SK-N-SH (cell line): Measurements from ENCODE around the gene CALD1. TPM values are rescaled to one million over a fixed set of nuclear protein-coding genes. Genes with fewer than 3 reads are reported as not detected.

Experiments
- CTCF ChIA-PET: fragments of 300-600, 350-600 bp; formaldehyde crosslinking; extraction: SDS; loops from one replicate; lab custom pipeline; 2021; lab: Yijun Ruan, JAX
- POLR2A ChIA-PET: fragments of 350-600 bp; sonication (Branson Sonifier 250); formaldehyde crosslinking; extraction: SDS; loops from one replicate; lab custom pipeline; 2020; ENCODE audit warnings: antibody characterized with exemption, inconsistent platforms; lab: Yijun Ruan, JAX
- DNase-seq: peaks from one replicate; pipeline ENCODE4 v3.0.0; 2012
- H2AFZ ChIP-seq: fragments of 200-600 bp; sonication (generic); 2 replicates; pipeline ENCODE4 v1.8.1; 2016; ENCODE audit warnings: antibody characterized with exemption, mild to moderate bottlenecking, low read depth
- H3F3A ChIP-seq: fragments of 200-600 bp; sonication (generic); replicated peaks from 2 replicates; pipeline ENCODE3; 2016; ENCODE audit warnings: antibody characterized with exemption, mild to moderate bottlenecking; ENCODE audit not compliant: insufficient read depth
- H3K27ac ChIP-seq, 2 experiments: fragments of 200-500 bp in 1 of 2; fragments of 200-600 bp in 1 of 2; sonication (Bioruptor generic) in 1 of 2; sonication (generic), shearing (Covaris generic) in 1 of 2; 2 replicates each; pipeline versions ENCODE4 v1.5.1 to v1.6.1; 2014 to 2016; ENCODE audit warnings: low read depth in 2 of 2, inconsistent platforms in 1 of 2, low read length in 1 of 2, mild to moderate bottlenecking in 1 of 2, mixed read lengths in 1 of 2
- H3K27me3 ChIP-seq: fragments of 200-600 bp; sonication (generic), shearing (Covaris generic); 2 replicates; pipeline ENCODE4 v1.6.1; 2016; ENCODE audit warnings: mixed run types; ENCODE audit not compliant: insufficient read depth
- H3K36me3 ChIP-seq, 2 experiments: fragments of 200-500 bp in 1 of 2; fragments of 200-600 bp in 1 of 2; sonication (Bioruptor generic) in 1 of 2; sonication (generic) in 1 of 2; replicated peaks in 1 of 2; 2 replicates each; pipeline versions ENCODE3 to v1.5.1; 2014 to 2016; ENCODE audit warnings: low read length in 1 of 2, mild to moderate bottlenecking in 1 of 2; ENCODE audit not compliant: insufficient read depth in 2 of 2, control insufficient read depth in 1 of 2
- H3K4me1 ChIP-seq, 2 experiments: fragments of 200-500 bp in 1 of 2; fragments of 200-600 bp in 1 of 2; sonication (Bioruptor generic) in 1 of 2; sonication (generic), shearing (Covaris generic) in 1 of 2; 2 replicates each; pipeline versions ENCODE4 v1.5.1 to v1.6.1; 2014 to 2016; ENCODE audit warnings: low read depth in 1 of 2, low read length in 1 of 2, mixed run types in 1 of 2; ENCODE audit not compliant: insufficient read depth in 2 of 2, control insufficient read depth in 1 of 2
- H3K4me2 ChIP-seq: fragments of 200-600 bp; sonication (generic), shearing (Covaris generic); 2 replicates; pipeline ENCODE4 v1.6.1; 2017; ENCODE audit warnings: mixed run types
- H3K4me3 ChIP-seq, 2 experiments: fragments of 200-500 bp in 1 of 2; fragments of 200-600 bp in 1 of 2; sonication (Bioruptor generic) in 1 of 2; sonication (generic), shearing (Covaris generic) in 1 of 2; 2 replicates each; pipeline versions ENCODE4 v1.5.1 to v1.8.1; 2014 to 2016; ENCODE audit warnings: low read depth in 2 of 2, inconsistent platforms in 1 of 2, low read length in 1 of 2, mild to moderate bottlenecking in 1 of 2, mixed read lengths in 1 of 2, moderate library complexity in 1 of 2
- H3K79me2 ChIP-seq: fragments of 200-600 bp; sonication (generic); 2 replicates; pipeline ENCODE4 v1.8.1; 2017; ENCODE audit warnings: mild to moderate bottlenecking; ENCODE audit not compliant: insufficient read depth
- H3K9ac ChIP-seq: fragments of 200-600 bp; sonication (generic); 2 replicates; pipeline ENCODE4 v1.6.1; 2017; ENCODE audit warnings: mixed run types
- H3K9me2 ChIP-seq: fragments of 200-600 bp; sonication (generic); 2 replicates; pipeline ENCODE4 v1.6.1; 2017; ENCODE audit warnings: mixed run types
- H3K9me3 ChIP-seq: fragments of 200-600 bp; sonication (generic); 2 replicates; pipeline ENCODE4 v1.6.1; 2017; ENCODE audit warnings: mixed run types, mild to moderate bottlenecking, moderate library complexity
- H4K20me1 ChIP-seq: fragments of 200-600 bp; sonication (generic); 2 replicates; pipeline ENCODE4 v1.6.1; 2017; ENCODE audit warnings: mild to moderate bottlenecking, mixed run types; ENCODE audit not compliant: insufficient read depth
- CHD2 ChIP-seq: fragments of 150-350 bp; IDR thresholded peaks from 2 replicates; pipeline ENCODE4 v1.6.1; 2018; ENCODE audit warnings: low read length; ENCODE audit not compliant: partially characterized antibody
- EP300 ChIP-seq, 2 experiments: IDR thresholded peaks; 2 replicates each; pipeline versions ENCODE4 v1.4.0 to v1.6.1; 2012; ENCODE audit warnings: borderline replicate concordance in 1 of 2, low read depth in 1 of 2, low read length in 1 of 2
- EZH2phosphoT487 ChIP-seq: fragments of 200-600 bp; sonication (generic); IDR thresholded peaks from 2 replicates; pipeline ENCODE4 v1.6.1; 2017; ENCODE audit warnings: low read depth, mixed run types, mild to moderate bottlenecking, antibody characterized with exemption, moderate library complexity, borderline replicate concordance
- FOSL2 ChIP-seq: IDR thresholded peaks from 2 replicates; pipeline ENCODE4 v1.4.0; 2012; ENCODE audit warnings: low read depth, mild to moderate bottlenecking, moderate library complexity, borderline replicate concordance
- MEF2A ChIP-seq: IDR thresholded peaks from 2 replicates; pipeline ENCODE4 v1.4.0; 2012; ENCODE audit warnings: low read depth, borderline replicate concordance
- NFIC ChIP-seq: IDR thresholded peaks from 2 replicates; pipeline ENCODE4 v1.4.0; 2012; ENCODE audit warnings: borderline replicate concordance
- POLR2AphosphoS5 ChIP-seq: IDR thresholded peaks from 2 replicates; pipeline ENCODE4 v1.6.1; 2012; ENCODE audit warnings: low read depth, low read length
- SIN3A ChIP-seq: IDR thresholded peaks from 2 replicates; pipeline ENCODE4 v1.6.1; 2012; ENCODE audit warnings: low read depth, mild to moderate bottlenecking, low read length, moderate library complexity, borderline replicate concordance
- TAF1 ChIP-seq: IDR thresholded peaks from 2 replicates; pipeline ENCODE4 v1.6.1; 2012; ENCODE audit warnings: low read depth, mild to moderate bottlenecking, low read length, moderate library complexity, borderline replicate concordance
- TCF12 ChIP-seq: IDR thresholded peaks from 2 replicates; pipeline ENCODE4 v1.4.0; 2012
- TEAD4 ChIP-seq: IDR thresholded peaks from 2 replicates; pipeline ENCODE4 v1.4.0; 2012; ENCODE audit warnings: mild to moderate bottlenecking, borderline replicate concordance; ENCODE audit not compliant: insufficient read depth
- WGBS: methylation state at CpG from one replicate; pipeline ENCODE4 v1.1.6; 2017; ENCODE audit warnings: low lambda C conversion rate; 5-methylcytosine and 5-hydroxymethylcytosine counted together
- polyA plus RNA-seq, 3 experiments: library from polyadenylated mRNA; depleted of rRNA; stranded (reverse); fragments of >200 nt; gene quantifications; 2 replicates each; pipeline ENCODE4 v1.2.3, GENCODE V29; 2012
- TF ChIP-seq, protein P1 (sequence below): fragments of 200-600 bp; sonication (generic); IDR thresholded peaks from 2 replicates; pipeline ENCODE4 v1.6.1; 2017; ENCODE audit warnings: antibody characterized with exemption, mild to moderate bottlenecking, moderate library complexity
- TF ChIP-seq, protein P2 (sequence below): IDR thresholded peaks from 2 replicates; pipeline ENCODE4 v1.4.0; 2012; ENCODE audit warnings: low read depth
- TF ChIP-seq, protein P3 (sequence below): IDR thresholded peaks from 2 replicates; pipeline ENCODE4 v1.4.0; 2012; ENCODE audit warnings: low read depth, borderline replicate concordance
- TF ChIP-seq, protein P4 (sequence below): IDR thresholded peaks from 2 replicates; pipeline ENCODE4; 2012
- TF ChIP-seq, protein P5 (sequence below): fragments of 150-350 bp; IDR thresholded peaks from 2 replicates; pipeline ENCODE4 v1.6.1; 2017; ENCODE audit warnings: antibody characterized with exemption, low read length, low read depth, borderline replicate concordance

CALD1 gene
- polyA plus RNA-seq, 1 of the 3 experiments (the other 2 are of a cell fraction) = 299 TPM

DNA sequence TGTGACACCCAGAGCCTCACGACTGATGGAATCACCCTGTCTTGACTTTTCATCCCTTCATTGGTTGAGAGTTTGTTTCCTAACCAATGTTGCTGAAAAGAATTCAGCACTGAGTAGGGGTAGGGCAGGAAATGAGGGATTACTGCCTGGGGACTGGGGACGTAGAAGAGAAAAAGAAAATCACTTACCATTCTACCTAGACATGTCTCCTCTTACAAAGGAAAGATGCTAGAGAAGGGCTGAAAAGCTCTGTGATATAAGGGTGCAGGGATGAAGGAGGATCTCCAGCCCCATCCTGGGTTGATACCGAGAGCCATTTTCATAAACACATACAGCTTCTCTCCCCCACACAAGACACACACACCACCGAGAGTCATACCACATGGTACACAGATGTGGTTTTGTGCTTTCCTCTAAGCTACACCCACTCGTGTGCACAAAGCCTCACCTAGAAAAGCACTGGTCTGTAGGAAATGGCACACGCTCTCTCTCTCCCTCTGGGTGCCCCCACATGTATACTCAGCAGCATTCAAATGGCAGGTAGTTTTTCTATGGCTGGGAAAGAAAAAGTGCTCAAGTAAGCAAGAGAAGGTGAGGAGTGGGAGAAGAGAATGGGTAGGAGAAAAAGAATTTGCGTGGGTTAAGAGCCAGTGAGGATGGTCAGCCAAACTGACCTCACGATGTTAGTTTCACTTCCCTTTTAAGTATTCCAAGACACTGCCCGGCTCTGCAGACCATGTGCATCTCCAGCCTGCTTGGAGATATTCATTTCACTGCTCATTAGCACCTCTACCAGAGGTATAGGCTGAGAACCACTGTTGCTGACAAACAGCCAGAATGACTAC is 85.8 kb downstream of the CALD1 start (continued):
- TF ChIP-seq EZH2phosphoT487 = no peak
- TF ChIP-seq, all 33 proteins: peak for 0

DNA sequence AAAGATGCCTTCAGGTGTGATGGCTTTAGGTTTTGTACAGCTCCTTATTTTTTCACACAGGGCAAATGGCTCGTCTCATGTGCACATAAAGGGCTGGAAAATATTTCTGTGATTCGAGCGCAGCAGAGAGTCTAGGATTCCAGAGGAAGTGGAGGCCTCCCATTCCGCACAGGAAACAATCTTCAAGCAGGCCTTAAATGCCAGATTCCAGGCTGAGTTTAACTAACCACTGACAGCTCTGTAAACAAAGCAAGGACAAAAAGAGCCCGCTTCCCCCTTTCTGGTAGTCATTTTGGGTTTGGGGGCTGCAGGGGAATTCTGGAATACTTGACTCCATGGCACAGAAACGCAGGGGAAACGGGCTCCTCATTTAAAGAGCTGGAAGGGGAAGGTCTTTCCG is 87.2 kb downstream of the CALD1 start:
- Histone ChIP-seq H3K27ac (no peak overlapping the region; a peak in 1 of 4 replicates), H3K9ac (no peak overlapping the region), H4K20me1 (peaks cover 42% of the 10 kb centered on the region; the same call in 1 of the 2 replicates), H3K9me2 (no peaks in the 10 kb centered on the region), H3K9me3 (no peaks in the 10 kb centered on the region), H2AFZ (no peak overlapping the region)
- POLR2A ChIA-PET = no interaction called here
- CTCF ChIA-PET = no interaction called here
- 91% methylated on average over 8 of the region's 8 CpGs for WGBS
- TF ChIP-seq TEAD4 = no peak
- TF ChIP-seq, protein P1, sequence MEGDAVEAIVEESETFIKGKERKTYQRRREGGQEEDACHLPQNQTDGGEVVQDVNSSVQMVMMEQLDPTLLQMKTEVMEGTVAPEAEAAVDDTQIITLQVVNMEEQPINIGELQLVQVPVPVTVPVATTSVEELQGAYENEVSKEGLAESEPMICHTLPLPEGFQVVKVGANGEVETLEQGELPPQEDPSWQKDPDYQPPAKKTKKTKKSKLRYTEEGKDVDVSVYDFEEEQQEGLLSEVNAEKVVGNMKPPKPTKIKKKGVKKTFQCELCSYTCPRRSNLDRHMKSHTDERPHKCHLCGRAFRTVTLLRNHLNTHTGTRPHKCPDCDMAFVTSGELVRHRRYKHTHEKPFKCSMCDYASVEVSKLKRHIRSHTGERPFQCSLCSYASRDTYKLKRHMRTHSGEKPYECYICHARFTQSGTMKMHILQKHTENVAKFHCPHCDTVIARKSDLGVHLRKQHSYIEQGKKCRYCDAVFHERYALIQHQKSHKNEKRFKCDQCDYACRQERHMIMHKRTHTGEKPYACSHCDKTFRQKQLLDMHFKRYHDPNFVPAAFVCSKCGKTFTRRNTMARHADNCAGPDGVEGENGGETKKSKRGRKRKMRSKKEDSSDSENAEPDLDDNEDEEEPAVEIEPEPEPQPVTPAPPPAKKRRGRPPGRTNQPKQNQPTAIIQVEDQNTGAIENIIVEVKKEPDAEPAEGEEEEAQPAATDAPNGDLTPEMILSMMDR = no peak
- no peak for TF ChIP-seq POLR2AphosphoS5
- no peak for TF ChIP-seq EP300 (IDR thresholded peaks at IDR 0.05; ENCODE audit: borderline replicate concordance in 1 of 2, low read depth in 1 of 2, low read length in 1 of 2)
- no peak for TF ChIP-seq FOSL2
- TF ChIP-seq, all 33 proteins: peak for 0
- Histone ChIP-seq H3K27me3 (no peaks in the 10 kb centered on the region), H3K36me3 (peaks cover 47 to 57% of the 10 kb centered on the region in 2 experiments), H3F3A (peaks cover 35% of the 10 kb centered on the region), H3K79me2 (peaks cover 98% of the 10 kb centered on the region), H3K4me2 (no peak overlapping the region), H3K4me3 (no peak overlapping the region), H3K4me1 (peaks cover 0 to 6% of the 10 kb centered on the region in 2 experiments; a peak in 3 of 4 replicates)
- no peak for DNase-seq

DNA sequence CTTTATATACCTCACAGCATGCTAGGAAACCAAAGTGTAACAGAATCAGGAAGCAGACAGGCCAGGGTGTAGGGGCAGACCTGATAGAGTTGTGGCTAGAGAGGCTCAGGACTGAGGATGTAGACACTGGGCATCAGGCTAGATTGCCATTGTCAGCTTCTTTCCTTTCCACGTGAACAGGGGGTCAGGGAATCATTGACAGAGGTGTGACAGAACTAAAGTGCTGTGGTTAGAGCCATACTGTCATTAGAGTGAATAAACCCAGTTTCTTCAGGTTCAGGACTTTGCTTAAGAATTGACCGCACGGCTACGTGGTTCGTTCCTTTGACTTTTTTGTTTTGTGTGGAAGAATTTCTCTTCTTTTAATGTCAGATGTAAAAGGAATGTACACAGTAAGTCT is 90.7 kb downstream of the CALD1 start:
- WGBS = 91% methylated on average over 5 of the region's 5 CpGs
- DNase-seq = no peak
- no peak for TF ChIP-seq EP300 (IDR thresholded peaks at IDR 0.05; ENCODE audit: borderline replicate concordance in 1 of 2, low read depth in 1 of 2, low read length in 1 of 2)
- TF ChIP-seq, protein P2, sequence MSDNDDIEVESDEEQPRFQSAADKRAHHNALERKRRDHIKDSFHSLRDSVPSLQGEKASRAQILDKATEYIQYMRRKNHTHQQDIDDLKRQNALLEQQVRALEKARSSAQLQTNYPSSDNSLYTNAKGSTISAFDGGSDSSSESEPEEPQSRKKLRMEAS = no peak
- TF ChIP-seq, protein P3, sequence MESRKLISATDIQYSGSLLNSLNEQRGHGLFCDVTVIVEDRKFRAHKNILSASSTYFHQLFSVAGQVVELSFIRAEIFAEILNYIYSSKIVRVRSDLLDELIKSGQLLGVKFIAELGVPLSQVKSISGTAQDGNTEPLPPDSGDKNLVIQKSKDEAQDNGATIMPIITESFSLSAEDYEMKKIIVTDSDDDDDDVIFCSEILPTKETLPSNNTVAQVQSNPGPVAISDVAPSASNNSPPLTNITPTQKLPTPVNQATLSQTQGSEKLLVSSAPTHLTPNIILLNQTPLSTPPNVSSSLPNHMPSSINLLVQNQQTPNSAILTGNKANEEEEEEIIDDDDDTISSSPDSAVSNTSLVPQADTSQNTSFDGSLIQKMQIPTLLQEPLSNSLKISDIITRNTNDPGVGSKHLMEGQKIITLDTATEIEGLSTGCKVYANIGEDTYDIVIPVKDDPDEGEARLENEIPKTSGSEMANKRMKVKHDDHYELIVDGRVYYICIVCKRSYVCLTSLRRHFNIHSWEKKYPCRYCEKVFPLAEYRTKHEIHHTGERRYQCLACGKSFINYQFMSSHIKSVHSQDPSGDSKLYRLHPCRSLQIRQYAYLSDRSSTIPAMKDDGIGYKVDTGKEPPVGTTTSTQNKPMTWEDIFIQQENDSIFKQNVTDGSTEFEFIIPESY = no peak
- TF ChIP-seq TCF12 = no peak
- no peak for TF ChIP-seq NFIC
- TF ChIP-seq, protein P4, sequence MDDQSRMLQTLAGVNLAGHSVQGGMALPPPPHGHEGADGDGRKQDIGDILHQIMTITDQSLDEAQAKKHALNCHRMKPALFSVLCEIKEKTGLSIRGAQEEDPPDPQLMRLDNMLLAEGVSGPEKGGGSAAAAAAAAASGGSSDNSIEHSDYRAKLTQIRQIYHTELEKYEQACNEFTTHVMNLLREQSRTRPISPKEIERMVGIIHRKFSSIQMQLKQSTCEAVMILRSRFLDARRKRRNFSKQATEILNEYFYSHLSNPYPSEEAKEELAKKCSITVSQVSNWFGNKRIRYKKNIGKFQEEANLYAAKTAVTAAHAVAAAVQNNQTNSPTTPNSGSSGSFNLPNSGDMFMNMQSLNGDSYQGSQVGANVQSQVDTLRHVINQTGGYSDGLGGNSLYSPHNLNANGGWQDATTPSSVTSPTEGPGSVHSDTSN = no peak
- TF ChIP-seq CHD2 = no peak
- TF ChIP-seq MEF2A = no peak
- no peak for TF ChIP-seq SIN3A
- TF ChIP-seq TAF1 = no peak
- TF ChIP-seq, protein P5, sequence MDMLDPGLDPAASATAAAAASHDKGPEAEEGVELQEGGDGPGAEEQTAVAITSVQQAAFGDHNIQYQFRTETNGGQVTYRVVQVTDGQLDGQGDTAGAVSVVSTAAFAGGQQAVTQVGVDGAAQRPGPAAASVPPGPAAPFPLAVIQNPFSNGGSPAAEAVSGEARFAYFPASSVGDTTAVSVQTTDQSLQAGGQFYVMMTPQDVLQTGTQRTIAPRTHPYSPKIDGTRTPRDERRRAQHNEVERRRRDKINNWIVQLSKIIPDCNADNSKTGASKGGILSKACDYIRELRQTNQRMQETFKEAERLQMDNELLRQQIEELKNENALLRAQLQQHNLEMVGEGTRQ = no peak
- no peaks in the 10 kb centered on the region for H3K9me2 ChIP-seq
- H3K9ac ChIP-seq = no peak overlapping the region
- H3K4me2 ChIP-seq = no peak overlapping the region
- peaks cover 41 to 70% of the 10 kb centered on the region in 2 experiments for H3K36me3 ChIP-seq
- no peaks in the 10 kb centered on the region for H3K9me3 ChIP-seq
- ChIA-PET POLR2A (no interaction called here), CTCF (interaction anchor here (0.6 kb wide), 1 partner anchor 73 kb away, joined by 3 read pairs; no protein-coding TSS in a partner anchor)
- H4K20me1 ChIP-seq = peaks cover 19% of the 10 kb centered on the region; the same call in 1 of the 2 replicates
- H3K4me3 ChIP-seq = no peak overlapping the region
- H2AFZ ChIP-seq = no peak overlapping the region
- H3F3A ChIP-seq = peaks cover 55% of the 10 kb centered on the region
- no peak overlapping the region for H3K27ac ChIP-seq
- H3K4me1 ChIP-seq = peaks cover 0 to 24% of the 10 kb centered on the region in 2 experiments; a peak in 3 of 4 replicates
- no peaks in the 10 kb centered on the region for H3K27me3 ChIP-seq
- peaks cover 96% of the 10 kb centered on the region for H3K79me2 ChIP-seq
